ENCODE data around the gene CBY1.

The CBY1 gene

GRCh38 chr22:38696606-38697424 lies 40.4 kb downstream of the CBY1 start:
- no peak for DNase-seq
- Mint-ChIP-seq H3K36me3 (ENCODE audit: low read depth) (peaks cover 38% of the 10 kb centered on the region), H3K27ac (peak overlapping the region; percentile 37), H3K9me3 (no peaks in the 10 kb centered on the region), H3K4me3 (peak overlapping the region; percentile 95), H3K4me1 (peaks cover 47% of the 10 kb centered on the region), H3K27me3 (ENCODE audit: low read depth, poor library complexity) (no peaks in the 10 kb centered on the region)
- no peak for TF ChIP-seq CTCF (IDR thresholded peaks at IDR 0.05)

GRCh38 chr22:38697425-38698089 lies 41.1 kb downstream of the CBY1 start:
- DNase-seq: no peak
- no peak overlapping the region for H3K27ac Mint-ChIP-seq
- H3K4me1 Mint-ChIP-seq: peaks cover 49% of the 10 kb centered on the region

GRCh38 chr22:38698407-38699094 lies 42.1 kb downstream of the CBY1 start:
- H3K4me3 Mint-ChIP-seq: peak overlapping the region; percentile 95
- H3K4me1 Mint-ChIP-seq: peaks cover 49% of the 10 kb centered on the region
- no peaks in the 10 kb centered on the region for H3K9me3 Mint-ChIP-seq
- no peak for TF ChIP-seq CTCF (IDR thresholded peaks at IDR 0.05)
- no peak for DNase-seq
- H3K27ac Mint-ChIP-seq: no peak overlapping the region
- peaks cover 24% of the 10 kb centered on the region for H3K36me3 Mint-ChIP-seq (ENCODE audit: low read depth)
- no peaks in the 10 kb centered on the region for H3K27me3 Mint-ChIP-seq (ENCODE audit: low read depth, poor library complexity)

More at GRCh38 chr22:38697425-38698089, 41.1 kb downstream of the CBY1 start:
- Mint-ChIP-seq H3K27me3 (ENCODE audit: low read depth, poor library complexity) (no peaks in the 10 kb centered on the region), H3K36me3 (ENCODE audit: low read depth) (peaks cover 33% of the 10 kb centered on the region), H3K4me3 (peak overlapping the region; percentile 95), H3K9me3 (no peaks in the 10 kb centered on the region)
- TF ChIP-seq CTCF (IDR thresholded peaks at IDR 0.05): no peak

GRCh38 chr22:38699143-38699542 lies 42.7 kb downstream of the CBY1 start:
- Mint-ChIP-seq H3K9me3 (no peaks in the 10 kb centered on the region), H3K36me3 (ENCODE audit: low read depth) (peaks cover 21% of the 10 kb centered on the region), H3K4me3 (peak overlapping the region; percentile 95), H3K27me3 (ENCODE audit: low read depth, poor library complexity) (no peaks in the 10 kb centered on the region), H3K4me1 (peaks cover 54% of the 10 kb centered on the region), H3K27ac (no peak overlapping the region)
- no peak for DNase-seq
- no peak for TF ChIP-seq CTCF (IDR thresholded peaks at IDR 0.05)

GRCh38 chr22:38699784-38700183 lies 43.3 kb downstream of the CBY1 start:
- Mint-ChIP-seq H3K4me3 (peak overlapping the region; percentile 95), H3K27ac (peak overlapping the region; percentile 87), H3K4me1 (peaks cover 60% of the 10 kb centered on the region), H3K36me3 (ENCODE audit: low read depth) (peaks cover 14% of the 10 kb centered on the region), H3K9me3 (no peaks in the 10 kb centered on the region), H3K27me3 (ENCODE audit: low read depth, poor library complexity) (no peaks in the 10 kb centered on the region)
- no peak for TF ChIP-seq CTCF (IDR thresholded peaks at IDR 0.05)
- no peak for DNase-seq
